OCI-LY7 (cell line): ENCODE results near the gene CCNDBP1. TPM values are rescaled to one million over a fixed set of nuclear protein-coding genes. Genes with fewer than 3 reads are reported as not detected.
"Not testable (repeated sequence)": the region's sequence is repeated elsewhere in the genome, so short reads cannot be mapped to it uniquely, and the experiment has no call there.

Source experiments
- BruUV-seq: library from RNA; stranded (reverse); fragments of 400-500 nt; replicated peaks from 2 replicates; lab custom pipeline; 2021; lab: Mats Ljungman, UMichigan
- CTCF ChIA-PET: fragments of 300-600 bp; sonication (Branson Sonifier 250); formaldehyde crosslinking; loops from one replicate; lab custom pipeline; 2022; ENCODE audit warnings: antibody characterized with exemption; ENCODE audit not compliant: unreplicated experiment; lab: Charles Lee
- POLR2A ChIA-PET: fragments of 300-600 bp; sonication (Branson Sonifier 250); formaldehyde crosslinking; loops from one replicate; lab custom pipeline; 2022; ENCODE audit warnings: antibody characterized with exemption; lab: Charles Lee
- DNase-seq: peaks from one replicate; pipeline ENCODE4 v3.0.0-alpha.2; 2015; ENCODE audit warnings: low spot score
- H2AFZ ChIP-seq: fragments of 200-600 bp; sonication (generic), shearing (Covaris generic); 2 replicates; pipeline ENCODE4 v1.6.1; 2014; ENCODE audit warnings: mild to moderate bottlenecking, antibody characterized with exemption, low read length, moderate library complexity
- H3K27ac ChIP-seq: fragments of 200-600 bp; sonication (generic); 2 replicates; pipeline ENCODE4 v1.5.1; 2014; ENCODE audit warnings: mixed run types, low read depth, mild to moderate bottlenecking, moderate library complexity, low read length, inconsistent platforms; ENCODE audit not compliant: poor library complexity, severe bottlenecking
- H3K36me3 ChIP-seq: fragments of 200-600 bp; sonication (generic); 2 replicates; pipeline ENCODE4 v1.6.1; 2014; ENCODE audit warnings: mild to moderate bottlenecking, antibody characterized with exemption, low read length, moderate library complexity, mixed read lengths; ENCODE audit not compliant: insufficient read depth
- H3K4me1 ChIP-seq: fragments of 200-600 bp; sonication (generic); 2 replicates; pipeline ENCODE4 v1.5.1; 2014; ENCODE audit warnings: mild to moderate bottlenecking, low read length; ENCODE audit not compliant: insufficient read depth, poor library complexity, severe bottlenecking
- H3K4me2 ChIP-seq: fragments of 200-600 bp; sonication (generic); 2 replicates; pipeline ENCODE4 v1.6.1; 2014; ENCODE audit warnings: mild to moderate bottlenecking, low read length
- H3K4me3 ChIP-seq: fragments of 200-600 bp; sonication (generic); 2 replicates; pipeline ENCODE4 v1.5.1; 2014; ENCODE audit warnings: mild to moderate bottlenecking, low read depth, low read length; ENCODE audit not compliant: poor library complexity, severe bottlenecking
- H3K79me2 ChIP-seq: fragments of 200-600 bp; sonication (generic); 2 replicates; pipeline ENCODE4 v1.6.1; 2016; ENCODE audit warnings: low read depth, mild to moderate bottlenecking, low read length, moderate library complexity, mixed read lengths; ENCODE audit not compliant: insufficient read depth
- H3K9me2 ChIP-seq: fragments of 200-600 bp; sonication (generic); 2 replicates; pipeline ENCODE4 v1.6.1; 2016; ENCODE audit warnings: mild to moderate bottlenecking, low read length, mixed read lengths; ENCODE audit not compliant: insufficient read depth
- H3K9me3 ChIP-seq: fragments of 200-600 bp; sonication (generic); 2 replicates; pipeline ENCODE4 v1.6.1; 2014; ENCODE audit warnings: mild to moderate bottlenecking, mixed run types, low read length, mixed read lengths
- H4K20me1 ChIP-seq: fragments of 200-600 bp; sonication (generic); 2 replicates; pipeline ENCODE4 v1.6.1; 2014; ENCODE audit warnings: mild to moderate bottlenecking, antibody characterized with exemption, low read length, moderate library complexity, mixed read lengths; ENCODE audit not compliant: insufficient read depth
- EZH2phosphoT487 ChIP-seq: fragments of 200-600 bp; sonication (generic); IDR thresholded peaks from 2 replicates; pipeline ENCODE4 v1.6.1; 2018; ENCODE audit warnings: low read depth, borderline replicate concordance, mild to moderate bottlenecking, mixed run types, antibody characterized with exemption, low read length, moderate library complexity, mixed read lengths
- intact Hi-C: fragments of 100-400 bp; cut with micrococcal nuclease; formaldehyde crosslinking; loops from one replicate; pipeline ENCODE4 v1.10.0; 2022; ENCODE audit not compliant: unreplicated experiment
- total RNA-seq, 2 experiments: library from RNA; depleted of rRNA in 1 of 2; stranded (reverse); fragments of >200 nt in 1 of 2; shearing (Covaris generic) in 1 of 2; gene quantifications; 2 replicates each; pipeline ENCODE4 v1.2.3, GENCODE V29; 2014 to 2022
- TF ChIP-seq, protein P1 (sequence below): fragments of 200-600 bp; sonication (generic); conservative IDR thresholded peaks from 2 replicates; pipeline ENCODE4 v1.5.1; 2014; ENCODE audit warnings: mild to moderate bottlenecking, antibody characterized with exemption, low read length, moderate library complexity, mixed read lengths

Gene CCNDBP1
- total RNA-seq, 2 experiments from 2014 or later, result 53.1 to 56.0 TPM

DNA sequence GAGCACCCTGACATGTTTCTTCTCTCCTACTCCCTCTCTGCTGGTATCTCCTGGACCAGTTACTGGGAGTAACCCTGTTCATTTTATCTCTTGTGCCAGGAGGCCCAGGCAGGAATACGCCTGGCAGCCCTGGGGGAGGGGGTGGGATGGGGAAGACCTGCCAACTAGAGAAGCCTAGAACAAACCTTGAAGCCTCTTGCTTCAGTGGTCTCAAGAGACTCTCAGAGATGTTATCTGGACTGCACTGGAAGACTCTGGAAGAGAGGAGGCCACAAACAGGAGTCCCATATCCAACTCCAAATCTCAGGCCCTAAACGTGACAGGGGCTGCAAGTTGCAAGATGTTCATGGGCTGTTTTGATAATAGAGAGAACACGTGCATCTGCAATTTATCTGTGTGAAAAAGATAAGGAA, 35.8 kb downstream of the CCNDBP1 start, which contains the start of gene EPB42:
EPB42 (minus strand) TSS at position 28 of the 413 bp plus-strand sequence. CDS start 193 bp downstream, outside the sequence.
- TF ChIP-seq, protein P1, sequence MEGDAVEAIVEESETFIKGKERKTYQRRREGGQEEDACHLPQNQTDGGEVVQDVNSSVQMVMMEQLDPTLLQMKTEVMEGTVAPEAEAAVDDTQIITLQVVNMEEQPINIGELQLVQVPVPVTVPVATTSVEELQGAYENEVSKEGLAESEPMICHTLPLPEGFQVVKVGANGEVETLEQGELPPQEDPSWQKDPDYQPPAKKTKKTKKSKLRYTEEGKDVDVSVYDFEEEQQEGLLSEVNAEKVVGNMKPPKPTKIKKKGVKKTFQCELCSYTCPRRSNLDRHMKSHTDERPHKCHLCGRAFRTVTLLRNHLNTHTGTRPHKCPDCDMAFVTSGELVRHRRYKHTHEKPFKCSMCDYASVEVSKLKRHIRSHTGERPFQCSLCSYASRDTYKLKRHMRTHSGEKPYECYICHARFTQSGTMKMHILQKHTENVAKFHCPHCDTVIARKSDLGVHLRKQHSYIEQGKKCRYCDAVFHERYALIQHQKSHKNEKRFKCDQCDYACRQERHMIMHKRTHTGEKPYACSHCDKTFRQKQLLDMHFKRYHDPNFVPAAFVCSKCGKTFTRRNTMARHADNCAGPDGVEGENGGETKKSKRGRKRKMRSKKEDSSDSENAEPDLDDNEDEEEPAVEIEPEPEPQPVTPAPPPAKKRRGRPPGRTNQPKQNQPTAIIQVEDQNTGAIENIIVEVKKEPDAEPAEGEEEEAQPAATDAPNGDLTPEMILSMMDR, result no peak
- TF ChIP-seq EZH2phosphoT487, result no peak
- H2AFZ ChIP-seq, result no peak within 1 kb of the TSS
- intact Hi-C loops, result no loop called here
- no TSS peak for BruUV-seq
- no peaks in the 10 kb centered on the region for H3K36me3 ChIP-seq
- no peak within 1 kb of the TSS for H3K27ac ChIP-seq
- ChIA-PET POLR2A (no interaction called here), CTCF (no interaction called here)
- no peak within 1 kb of the TSS for H3K4me2 ChIP-seq
- no peaks in the 10 kb centered on the region for H3K9me2 ChIP-seq
- no peaks in the 10 kb centered on the region for H3K9me3 ChIP-seq
- H4K20me1 ChIP-seq, result no peaks in the 10 kb centered on the region
- no peak for DNase-seq
- no peak within 1 kb of the TSS for H3K4me3 ChIP-seq
- no peaks in the 10 kb centered on the region for H3K4me1 ChIP-seq
- no peaks in the 10 kb centered on the region for H3K79me2 ChIP-seq

DNA sequence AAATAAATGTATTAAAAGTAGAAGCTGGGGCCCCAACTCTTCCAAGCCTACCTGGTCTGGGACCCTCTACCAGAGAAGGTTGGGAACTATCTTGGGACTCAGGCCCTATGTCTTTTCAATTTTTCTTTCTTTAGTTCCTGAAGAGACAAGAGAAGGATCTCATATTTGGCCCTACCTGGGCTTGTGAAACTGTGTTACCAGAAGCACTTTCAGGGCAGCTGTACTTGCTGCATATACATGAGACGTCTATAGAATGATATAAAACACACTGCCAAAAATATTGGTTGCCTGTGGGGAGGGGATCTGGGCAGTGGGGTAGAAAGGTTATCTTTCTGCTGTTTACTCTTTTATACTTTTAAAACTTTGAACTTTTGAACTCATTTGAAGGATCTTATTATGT, 36.2 kb downstream of the CCNDBP1 start:
- no peak overlapping the region for H3K4me2 ChIP-seq
- BruUV-seq, result no TSS peak
- H3K4me1 ChIP-seq, result no peaks in the 10 kb centered on the region
- intact Hi-C loops, result no loop called here
- POLR2A ChIA-PET, result no interaction called here
- H3K9me3 ChIP-seq, result no peaks in the 10 kb centered on the region
- no peak overlapping the region for H3K4me3 ChIP-seq
- DNase-seq, result no peak
- CTCF ChIA-PET, result no interaction called here
- no peaks in the 10 kb centered on the region for H3K9me2 ChIP-seq
- H4K20me1 ChIP-seq, result no peaks in the 10 kb centered on the region
- H2AFZ ChIP-seq, result no peak overlapping the region
- H3K27ac ChIP-seq, result no peak overlapping the region
- TF ChIP-seq EZH2phosphoT487, result no peak
- TF ChIP-seq, protein P1, result no peak
- no peaks in the 10 kb centered on the region for H3K79me2 ChIP-seq
- no peaks in the 10 kb centered on the region for H3K36me3 ChIP-seq

DNA sequence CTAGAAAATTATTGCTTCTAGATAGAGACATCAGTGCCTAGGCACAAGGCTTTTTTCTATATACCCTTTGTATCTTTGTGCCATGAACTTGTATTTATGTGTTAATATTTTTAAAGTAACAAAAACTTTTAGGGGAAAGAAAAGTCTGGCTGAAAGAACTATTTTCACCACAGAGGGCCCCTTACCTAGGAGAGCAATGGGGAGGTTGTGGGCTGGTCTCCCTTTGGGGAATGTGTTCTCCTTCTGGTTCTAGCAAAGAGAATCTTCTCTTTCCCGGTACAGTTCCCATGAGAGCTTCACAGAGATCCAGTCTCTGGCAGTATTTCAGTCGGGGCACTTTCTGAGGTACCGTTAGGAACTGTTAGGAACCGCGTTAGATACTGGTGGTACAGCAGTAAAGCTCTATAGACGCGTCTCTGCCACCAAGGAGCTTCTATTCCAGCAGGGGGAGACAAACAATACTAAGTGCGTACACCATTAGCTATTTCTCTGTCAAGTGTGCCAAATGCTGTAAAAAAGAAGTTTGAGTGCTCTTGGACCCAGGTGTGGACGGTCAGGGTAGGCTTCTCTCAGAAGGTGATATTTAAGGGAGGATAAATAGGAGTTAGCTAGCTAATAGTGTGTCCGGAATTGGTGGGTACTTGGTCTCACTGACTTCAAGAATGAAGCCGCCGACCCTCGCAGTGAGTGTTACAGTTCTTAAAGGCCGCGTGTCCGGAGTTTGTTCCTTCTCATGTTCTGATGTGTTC, 40.2 kb downstream of the CCNDBP1 start:
- intact Hi-C loops, result loop anchor here (1.0 kb wide), 1 partner anchor 60 kb away; no protein-coding TSS in a partner anchor
- H3K9me2 ChIP-seq, result no peaks in the 10 kb centered on the region
- H3K79me2 ChIP-seq, result no peaks in the 10 kb centered on the region
- H3K27ac ChIP-seq, result no peak overlapping the region
- peak; percentile 60 for DNase-seq
- no peaks in the 10 kb centered on the region for H3K36me3 ChIP-seq
- CTCF ChIA-PET, result interaction anchor here (1.1 to 2.1 kb wide), 6 partner anchors 12 to 62 kb away, joined by 3 to 14 read pairs (median 3); no protein-coding TSS in a partner anchor
- BruUV-seq, result no TSS peak
- POLR2A ChIA-PET, result interaction anchor here (0.6 to 0.9 kb wide), 2 partner anchors 15 to 21 kb away, joined by 5 read pairs; no protein-coding TSS in a partner anchor
- no peaks in the 10 kb centered on the region for H3K4me1 ChIP-seq
- no peak overlapping the region for H3K4me3 ChIP-seq
- H3K9me3 ChIP-seq, result no peaks in the 10 kb centered on the region
- no peak overlapping the region for H3K4me2 ChIP-seq
- no peak for TF ChIP-seq EZH2phosphoT487
- TF ChIP-seq, protein P1, result peak; percentile 83
- no peaks in the 10 kb centered on the region for H4K20me1 ChIP-seq
- H2AFZ ChIP-seq, result no peak overlapping the region

DNA sequence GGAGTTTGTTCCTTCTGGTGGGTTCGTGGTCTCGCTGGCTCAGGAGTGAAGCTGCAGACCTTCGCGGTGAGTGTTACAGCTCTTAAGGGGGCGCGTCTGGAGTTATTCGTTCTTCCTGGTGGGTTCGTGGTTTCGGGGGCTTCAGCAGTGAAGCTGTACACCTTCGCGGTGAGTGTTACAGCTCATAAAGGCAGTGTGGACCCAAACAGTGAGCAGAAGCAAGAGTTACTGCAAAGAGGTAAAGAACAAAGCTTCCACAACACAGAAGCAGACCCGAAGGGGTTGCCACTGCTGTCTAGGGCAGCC, 40.7 kb downstream of the CCNDBP1 start:
- CTCF ChIA-PET, result interaction anchor here (1.1 to 2.1 kb wide), 6 partner anchors 13 to 62 kb away, joined by 3 to 14 read pairs (median 3); no protein-coding TSS in a partner anchor
- not testable (repeated sequence) for H2AFZ ChIP-seq, H3K4me2 ChIP-seq, H4K20me1 ChIP-seq, DNase-seq, H3K36me3 ChIP-seq, H3K79me2 ChIP-seq, BruUV-seq, H3K27ac ChIP-seq, H3K4me1 ChIP-seq, H3K9me2 ChIP-seq, H3K4me3 ChIP-seq, H3K9me3 ChIP-seq
- intact Hi-C loops, result loop anchor here (1.0 kb wide), 1 partner anchor 59 kb away; no protein-coding TSS in a partner anchor
- POLR2A ChIA-PET, result interaction anchor here (0.9 kb wide), 1 partner anchor 22 kb away, joined by 5 read pairs; no protein-coding TSS in a partner anchor
